ENCODE results near the gene ALDH1A3. TPM values are rescaled to one million over a fixed set of nuclear protein-coding genes. Genes with fewer than 3 reads are reported as not detected.

ALDH1A3 gene
- total and polyA plus RNA-seq, 2 donors (not counting 1 experiment from before 2014, with no cell fraction given), result 4.2 to 32.5 TPM

- no peak overlapping the region for H2AFZ ChIP-seq (ENCODE audit: low read length)
- TF ChIP-seq EZH2 (IDR thresholded peaks at IDR 0.05; ENCODE audit: low read length, missing control alignments) (no peak), CTCF (conservative IDR thresholded peaks at IDR 0.05 in 1 of 2, IDR thresholded peaks at IDR 0.05 in 1 of 2; ENCODE audit: low read depth in 1 of 2, low read length in 2 of 2) (no peak)
- DNase-seq (ENCODE audit: low read depth in 2 of 2), result no peak
- H3K27ac ChIP-seq (ENCODE audit: insufficient read depth, low read length), result no peak overlapping the region
- H3K27me3 ChIP-seq (ENCODE audit: control insufficient read depth, insufficient read depth, low read length), result no peaks in the 10 kb centered on the region
- no peak overlapping the region for H3K9ac ChIP-seq (ENCODE audit: insufficient read depth, low read length)
- no peak overlapping the region for H3K4me3 ChIP-seq (replicated peaks in 1 of 4; ENCODE audit: control extremely low read depth in 1 of 4, insufficient read depth in 1 of 4, low read depth in 3 of 4, low read length in 4 of 4)
- no peaks in the 10 kb centered on the region for H3K36me3 ChIP-seq (ENCODE audit: control insufficient read depth, insufficient read depth, low read length)
- H3K4me2 ChIP-seq (ENCODE audit: extremely low read depth, insufficient read depth, low read length), result no peak overlapping the region
- H3K9me3 ChIP-seq (ENCODE audit: control insufficient read depth, insufficient read depth, low read depth, low read length), result no peaks in the 10 kb centered on the region
- H3K79me2 ChIP-seq (ENCODE audit: control insufficient read depth, insufficient read depth, low read length), result no peaks in the 10 kb centered on the region
- no peaks in the 10 kb centered on the region for H3K4me1 ChIP-seq (ENCODE audit: control insufficient read depth, extremely low read depth, insufficient read depth, low read length)
- no peaks in the 10 kb centered on the region for H4K20me1 ChIP-seq (ENCODE audit: control insufficient read depth, extremely low read depth, insufficient read depth, low read length)
Measured at GRCh38 chr15:100858294-100858693, 21.3 kb upstream of the ALDH1A3 start.

GRCh38 chr15:100859970-100860828 is 19.4 kb upstream of the ALDH1A3 start:
- no peaks in the 10 kb centered on the region for H3K36me3 ChIP-seq (ENCODE audit: control insufficient read depth, insufficient read depth, low read length)
- no peaks in the 10 kb centered on the region for H3K27me3 ChIP-seq (ENCODE audit: control insufficient read depth, insufficient read depth, low read length)
- DNase-seq (ENCODE audit: low read depth in 2 of 2), result no peak
- H2AFZ ChIP-seq (ENCODE audit: low read length), result no peak overlapping the region
- no peaks in the 10 kb centered on the region for H4K20me1 ChIP-seq (ENCODE audit: control insufficient read depth, extremely low read depth, insufficient read depth, low read length)
- H3K9ac ChIP-seq (ENCODE audit: insufficient read depth, low read length), result no peak overlapping the region
- TF ChIP-seq EZH2 (IDR thresholded peaks at IDR 0.05; ENCODE audit: low read length, missing control alignments) (no peak), CTCF (conservative IDR thresholded peaks at IDR 0.05 in 1 of 2, IDR thresholded peaks at IDR 0.05 in 1 of 2; ENCODE audit: low read depth in 1 of 2, low read length in 2 of 2) (no peak)
- no peaks in the 10 kb centered on the region for H3K79me2 ChIP-seq (ENCODE audit: control insufficient read depth, insufficient read depth, low read length)
- peaks cover 7% of the 10 kb centered on the region for H3K4me1 ChIP-seq (ENCODE audit: control insufficient read depth, extremely low read depth, insufficient read depth, low read length)
- no peak overlapping the region for H3K4me3 ChIP-seq (replicated peaks in 1 of 4; ENCODE audit: control extremely low read depth in 1 of 4, insufficient read depth in 1 of 4, low read depth in 3 of 4, low read length in 4 of 4)
- H3K9me3 ChIP-seq (ENCODE audit: control insufficient read depth, insufficient read depth, low read depth, low read length), result no peaks in the 10 kb centered on the region
- no peak overlapping the region for H3K27ac ChIP-seq (ENCODE audit: insufficient read depth, low read length)
- H3K4me2 ChIP-seq (ENCODE audit: extremely low read depth, insufficient read depth, low read length), result no peak overlapping the region

- peaks cover 7% of the 10 kb centered on the region for H3K4me1 ChIP-seq (ENCODE audit: control insufficient read depth, extremely low read depth, insufficient read depth, low read length)
- TF ChIP-seq CTCF (conservative IDR thresholded peaks at IDR 0.05 in 1 of 2, IDR thresholded peaks at IDR 0.05 in 1 of 2; ENCODE audit: low read depth in 1 of 2, low read length in 2 of 2) (no peak), EZH2 (IDR thresholded peaks at IDR 0.05; ENCODE audit: low read length, missing control alignments) (no peak)
- H3K79me2 ChIP-seq (ENCODE audit: control insufficient read depth, insufficient read depth, low read length), result no peaks in the 10 kb centered on the region
- H3K9me3 ChIP-seq (ENCODE audit: control insufficient read depth, insufficient read depth, low read depth, low read length), result no peaks in the 10 kb centered on the region
- no peaks in the 10 kb centered on the region for H3K27me3 ChIP-seq (ENCODE audit: control insufficient read depth, insufficient read depth, low read length)
- no peak overlapping the region for H3K9ac ChIP-seq (ENCODE audit: insufficient read depth, low read length)
- H3K4me3 ChIP-seq (replicated peaks in 1 of 4; ENCODE audit: control extremely low read depth in 1 of 4, insufficient read depth in 1 of 4, low read depth in 3 of 4, low read length in 4 of 4), result no peak overlapping the region
- no peak overlapping the region for H3K27ac ChIP-seq (ENCODE audit: insufficient read depth, low read length)
- no peak overlapping the region for H2AFZ ChIP-seq (ENCODE audit: low read length)
- no peaks in the 10 kb centered on the region for H4K20me1 ChIP-seq (ENCODE audit: control insufficient read depth, extremely low read depth, insufficient read depth, low read length)
- H3K36me3 ChIP-seq (ENCODE audit: control insufficient read depth, insufficient read depth, low read length), result no peaks in the 10 kb centered on the region
- DNase-seq (ENCODE audit: low read depth in 2 of 2), result no peak
- no peak overlapping the region for H3K4me2 ChIP-seq (ENCODE audit: extremely low read depth, insufficient read depth, low read length)
Measured at GRCh38 chr15:100860829-100861510, 18.7 kb upstream of the ALDH1A3 start.
